Esophagus mucosa (tissue), 1 donor: ENCODE results near the gene PTK6. TPM values are rescaled to one million over a fixed set of nuclear protein-coding genes. Genes with fewer than 3 reads are reported as not detected.
"Not testable (repeated sequence)": the region's sequence is repeated elsewhere in the genome, so short reads cannot be mapped to it uniquely, and the experiment has no call there.

Experiments
- ATAC-seq: fragments of 200-7000 bp; cut with Tn5 transposase; one replicate; pipeline ENCODE4 v1.9.1; 2020
- total RNA-seq: library from RNA; stranded (reverse); gene quantifications from one replicate; pipeline ENCODE4 v1.2.4, GENCODE V29; 2023
- donor health status: DM: yes; HTN: yes; CAD: no.

The PTK6 gene
- total RNA-seq, 1 donor from 2014 or later, result 92.7 TPM

GRCh38 chr20:63492982-63493381 is 44.2 kb downstream of the PTK6 start:
- no peak for ATAC-seq

- ATAC-seq, result no peak
These were observed 44.7 kb downstream of the PTK6 start for GRCh38 chr20:63492518-63492917.

- no peak for ATAC-seq
These were observed 45.4 kb downstream of the PTK6 start for GRCh38 chr20:63491635-63492230.

GRCh38 chr20:63491078-63491477 is 46.1 kb downstream of the PTK6 start:
- ATAC-seq, result no peak

- ATAC-seq, result no peak
These were observed 46.8 kb downstream of the PTK6 start for GRCh38 chr20:63490416-63490815.

GRCh38 chr20:63488315-63489251 is 48.6 kb downstream of the PTK6 start:
- peak; percentile 4 for ATAC-seq

- no peak for ATAC-seq
These were observed 49.4 kb downstream of the PTK6 start for GRCh38 chr20:63487781-63488241.

GRCh38 chr20:63487116-63487764 is 49.9 kb downstream of the PTK6 start:
- ATAC-seq, result no peak

- no peak for ATAC-seq
These were observed 50.8 kb downstream of the PTK6 start for GRCh38 chr20:63486300-63486855.

GRCh38 chr20:63484651-63485403 is 52.3 kb downstream of the PTK6 start:
- ATAC-seq, result no peak

GRCh38 chr20:63484236-63484635 is 52.9 kb downstream of the PTK6 start:
- no peak for ATAC-seq

GRCh38 chr20:63483834-63484233 is 53.3 kb downstream of the PTK6 start:
- ATAC-seq, result no peak

- ATAC-seq, result no peak
These were observed 55.1 kb downstream of the PTK6 start for GRCh38 chr20:63482021-63482587.

- no peak for ATAC-seq
These were observed 55.7 kb downstream of the PTK6 start for GRCh38 chr20:63481503-63481902.

GRCh38 chr20:63479695-63480419 is 57.3 kb downstream of the PTK6 start:
- ATAC-seq, result not testable (repeated sequence)

- ATAC-seq, result no peak
These were observed 58.6 kb downstream of the PTK6 start for GRCh38 chr20:63478346-63479302.
